ENCODE measurements around the gene MEX3C. TPM values are rescaled to one million over a fixed set of nuclear protein-coding genes. Genes with fewer than 3 reads are reported as not detected.

MEX3C gene
- total RNA-seq, 6 experiments from 2014 or later = 8.2 to 13.6 (median 9.6) TPM

DNA sequence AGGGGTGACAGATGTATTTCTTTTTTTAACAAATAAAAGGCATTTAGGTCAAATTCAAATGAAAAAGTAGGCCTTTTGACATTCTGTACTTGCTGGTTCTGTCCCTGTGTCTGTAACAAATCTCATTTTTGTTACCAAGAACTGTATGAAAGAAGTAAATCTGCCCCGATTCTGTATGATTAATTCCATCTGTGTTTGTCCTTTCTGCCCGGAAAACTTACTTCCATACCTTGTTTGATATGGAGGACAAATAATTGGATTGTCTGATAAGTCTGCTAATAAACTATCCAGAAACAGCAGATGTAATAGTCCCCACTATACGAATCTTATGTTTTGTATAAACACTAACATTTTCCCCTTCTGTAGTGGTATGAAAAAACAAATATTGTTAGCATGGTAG, 69.8 kb downstream of the MEX3C start:
- WGBS (ENCODE audit: insufficient coverage, low coverage, low lambda C conversion rate, missing lambda C conversion rate) = 69% methylated on average over 3 of the region's 3 CpGs
- intact Hi-C loops (cut with DNase I) = no loop called here
- ATAC-seq = no peak
- Histone ChIP-seq H3K36me3 (no peaks in the 10 kb centered on the region), H3K4me1 (peaks cover 0 to 12% (median 5%) of the 10 kb centered on the region in 4 donors), H3K4me3 (no peak overlapping the region), H3K9me3 (no peaks in the 10 kb centered on the region), H3K27ac (no peak overlapping the region), H3K27me3 (no peaks in the 10 kb centered on the region)
- TF ChIP-seq, protein P1, sequence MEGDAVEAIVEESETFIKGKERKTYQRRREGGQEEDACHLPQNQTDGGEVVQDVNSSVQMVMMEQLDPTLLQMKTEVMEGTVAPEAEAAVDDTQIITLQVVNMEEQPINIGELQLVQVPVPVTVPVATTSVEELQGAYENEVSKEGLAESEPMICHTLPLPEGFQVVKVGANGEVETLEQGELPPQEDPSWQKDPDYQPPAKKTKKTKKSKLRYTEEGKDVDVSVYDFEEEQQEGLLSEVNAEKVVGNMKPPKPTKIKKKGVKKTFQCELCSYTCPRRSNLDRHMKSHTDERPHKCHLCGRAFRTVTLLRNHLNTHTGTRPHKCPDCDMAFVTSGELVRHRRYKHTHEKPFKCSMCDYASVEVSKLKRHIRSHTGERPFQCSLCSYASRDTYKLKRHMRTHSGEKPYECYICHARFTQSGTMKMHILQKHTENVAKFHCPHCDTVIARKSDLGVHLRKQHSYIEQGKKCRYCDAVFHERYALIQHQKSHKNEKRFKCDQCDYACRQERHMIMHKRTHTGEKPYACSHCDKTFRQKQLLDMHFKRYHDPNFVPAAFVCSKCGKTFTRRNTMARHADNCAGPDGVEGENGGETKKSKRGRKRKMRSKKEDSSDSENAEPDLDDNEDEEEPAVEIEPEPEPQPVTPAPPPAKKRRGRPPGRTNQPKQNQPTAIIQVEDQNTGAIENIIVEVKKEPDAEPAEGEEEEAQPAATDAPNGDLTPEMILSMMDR (IDR thresholded peaks at IDR 0.05) = no peak
- TF ChIP-seq POLR2A (IDR thresholded peaks at IDR 0.05) = no peak
- no peak for DNase-seq

DNA sequence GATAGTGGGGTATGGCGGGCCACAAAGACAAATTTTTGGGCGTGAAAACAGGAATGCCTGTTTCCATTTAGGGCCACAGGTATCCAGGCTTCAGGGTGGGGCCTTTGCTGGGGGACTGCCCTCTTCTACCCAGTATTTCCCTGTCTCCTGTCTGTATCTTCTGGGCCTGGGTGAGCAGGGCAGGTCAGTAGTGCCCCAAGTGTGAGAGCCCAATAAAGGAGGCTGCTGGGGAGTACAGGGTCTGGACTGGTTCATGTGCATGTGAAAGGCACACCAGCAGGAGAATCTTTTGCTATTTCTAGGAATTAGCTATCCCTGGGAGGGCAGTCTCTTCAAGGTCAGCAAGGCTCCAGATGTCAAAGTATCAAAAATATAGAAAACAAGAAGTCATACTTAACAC, 71.5 kb downstream of the MEX3C start:
- Histone ChIP-seq H3K36me3 (no peaks in the 10 kb centered on the region), H3K9me3 (no peaks in the 10 kb centered on the region), H3K27me3 (no peaks in the 10 kb centered on the region), H3K27ac (no peak overlapping the region), H3K4me1 (no peaks in the 10 kb centered on the region), H3K4me3 (no peak overlapping the region)
- intact Hi-C loops (cut with DNase I) = no loop called here
- DNase-seq (peak in 1 of 3 donors; percentile 7), ATAC-seq (no peak)
- WGBS (ENCODE audit: insufficient coverage, low coverage, low lambda C conversion rate, missing lambda C conversion rate) = 88% methylated on average over 2 of the region's 2 CpGs
- TF ChIP-seq POLR2A (IDR thresholded peaks at IDR 0.05) = no peak
- TF ChIP-seq, protein P1 (IDR thresholded peaks at IDR 0.05) = no peak

Other genes with a start within 250 kb of the MEX3C start
- 1 to 10 TPM; 3.5 to 7.2 (median 4.4) TPM for gene ELAC1, start 229.6 kb downstream of the MEX3C start, total RNA-seq
- 10 to 100 TPM; 40.8 to 71.9 (median 56.6) TPM for gene SMAD4, start 167.5 kb downstream of the MEX3C start, total RNA-seq

Measured in right lobe of liver (tissue), 6 donors.